HG02623 (cell line): ENCODE results near the gene ARHGEF4.
"Not testable (repeated sequence)": the region's sequence is repeated elsewhere in the genome, so short reads cannot be mapped to it uniquely, and the experiment has no call there.

Experiments
- ATAC-seq: cut with Tn5 transposase; IDR thresholded peaks from one replicate; pipeline ENCODE4 v1.9.1; 2021; ENCODE audit warnings: moderate library complexity; ENCODE audit not compliant: unreplicated experiment

Gene ARHGEF4

DNA sequence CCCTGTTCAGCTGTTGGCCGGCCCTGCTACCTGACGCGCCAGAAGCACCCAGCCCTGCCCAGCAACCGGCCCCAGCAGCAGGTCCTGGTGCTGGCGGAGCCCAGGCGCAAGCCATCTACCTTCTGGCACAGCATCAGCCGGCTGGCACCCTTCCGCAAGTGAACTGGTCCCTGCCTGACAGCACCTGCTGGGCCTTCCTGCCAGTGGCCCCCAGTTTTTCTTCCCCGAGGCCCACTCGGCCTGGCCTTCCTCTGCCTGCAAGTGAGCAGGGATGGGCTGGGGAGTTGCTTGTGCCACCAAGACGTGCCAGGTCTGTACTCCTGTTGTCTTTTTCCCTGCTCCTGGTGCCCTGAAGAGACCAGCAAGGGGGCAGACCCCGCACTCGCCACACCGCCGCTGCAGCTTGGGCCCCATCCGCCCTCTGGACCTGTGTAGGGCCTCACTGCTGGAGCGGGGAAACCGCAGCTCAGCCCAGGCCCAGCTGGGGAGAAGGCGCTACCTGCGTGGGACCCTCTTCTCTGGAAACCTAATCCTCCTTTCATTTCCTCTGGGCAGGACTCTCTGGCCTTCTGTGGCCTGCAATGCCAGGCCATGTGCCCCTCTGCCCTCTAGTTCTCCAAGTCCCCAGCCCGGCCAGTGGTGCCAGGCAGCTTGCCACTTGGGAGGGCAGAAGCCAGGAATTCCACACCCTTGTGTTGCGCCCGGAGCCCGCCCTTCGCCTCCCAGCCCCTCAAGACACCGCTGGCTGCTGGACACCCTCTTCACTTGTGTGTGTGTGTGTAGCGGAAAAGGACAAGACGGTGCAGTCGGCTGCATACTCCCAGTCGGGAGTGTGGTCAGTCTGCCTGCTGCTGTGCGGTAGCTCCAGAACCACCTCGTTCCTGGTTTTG is 209.6 kb downstream of the ARHGEF4 start:
- ATAC-seq: no peak

- no peak for ATAC-seq
Observed at GRCh38 chr2:131046918-131047652, 210.4 kb downstream of the ARHGEF4 start.

DNA sequence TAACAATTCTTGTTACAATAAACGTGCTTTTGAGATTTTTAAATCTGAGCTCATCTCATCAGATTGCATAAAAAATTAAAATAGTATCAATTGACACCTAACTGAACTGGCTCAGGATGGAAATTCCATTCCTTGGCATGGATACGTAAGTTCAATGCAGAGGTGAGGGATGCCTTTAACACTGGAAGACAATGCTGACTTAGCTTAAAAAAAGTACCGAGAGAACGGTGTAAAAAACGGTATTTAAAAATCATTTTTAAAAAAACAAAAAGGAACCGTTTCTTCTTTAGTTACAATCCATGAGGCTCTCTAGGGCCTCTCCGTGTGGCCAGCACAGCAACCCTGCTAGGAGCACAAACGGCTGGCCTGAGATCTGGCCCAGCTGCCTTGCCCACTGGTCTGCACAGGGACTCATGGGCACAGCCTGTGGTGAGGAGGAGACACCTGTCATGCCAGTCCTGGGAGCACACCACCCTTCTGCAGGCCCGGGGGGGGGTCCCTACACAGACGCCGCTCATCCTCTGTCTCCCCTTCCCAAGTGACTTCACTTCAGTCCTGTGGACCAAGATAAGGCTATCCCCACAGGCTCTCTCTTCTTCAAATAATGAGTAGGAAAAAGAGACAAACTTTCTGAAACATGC is 211.3 kb downstream of the ARHGEF4 start:
- no peak for ATAC-seq

DNA sequence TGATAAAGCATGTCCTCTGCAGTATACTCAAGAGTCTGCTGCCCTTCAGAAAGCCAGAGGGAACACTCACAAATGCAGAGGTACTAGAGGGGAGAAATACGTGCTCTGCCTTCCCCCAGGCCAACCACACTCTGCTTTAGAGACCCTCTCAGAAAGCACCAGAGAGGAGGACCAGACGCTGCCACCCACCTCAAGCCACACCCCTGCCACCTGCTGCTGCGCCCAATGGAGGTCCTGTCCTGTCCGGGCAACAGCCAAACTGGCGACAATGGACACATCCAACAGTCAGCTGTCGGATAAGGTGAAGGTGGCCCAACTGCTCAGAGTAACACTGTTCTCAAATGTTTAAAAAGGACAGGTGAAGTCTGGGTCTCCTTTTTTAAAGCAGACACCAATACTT is 211.9 kb downstream of the ARHGEF4 start:
- ATAC-seq: no peak

DNA sequence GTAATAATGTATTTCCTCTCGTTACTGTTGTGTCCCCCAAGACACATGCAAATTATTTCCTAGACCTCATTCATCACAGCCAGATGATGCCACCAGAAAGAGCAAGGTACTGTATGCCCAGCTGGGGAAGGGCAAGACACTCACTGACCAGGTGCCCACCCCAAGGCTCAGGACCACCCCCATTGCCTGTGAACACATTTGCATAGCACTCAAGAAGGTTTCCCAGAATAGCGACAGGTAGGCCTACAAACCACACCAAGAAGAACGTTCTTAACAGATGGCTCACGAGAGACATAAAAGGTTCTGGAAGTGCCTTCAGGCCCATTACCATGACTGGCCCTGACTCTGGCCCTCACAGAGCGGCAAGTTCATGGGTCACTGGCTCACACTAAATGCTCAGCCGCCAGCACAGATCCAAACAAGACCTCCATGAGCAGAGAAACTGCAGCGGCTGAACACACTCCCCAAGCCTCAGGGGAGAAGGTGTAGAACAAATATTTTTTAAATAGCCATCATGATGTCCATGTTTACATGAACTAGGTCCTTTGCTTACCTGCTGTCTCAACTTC is 212.5 kb downstream of the ARHGEF4 start:
- no peak for ATAC-seq

DNA sequence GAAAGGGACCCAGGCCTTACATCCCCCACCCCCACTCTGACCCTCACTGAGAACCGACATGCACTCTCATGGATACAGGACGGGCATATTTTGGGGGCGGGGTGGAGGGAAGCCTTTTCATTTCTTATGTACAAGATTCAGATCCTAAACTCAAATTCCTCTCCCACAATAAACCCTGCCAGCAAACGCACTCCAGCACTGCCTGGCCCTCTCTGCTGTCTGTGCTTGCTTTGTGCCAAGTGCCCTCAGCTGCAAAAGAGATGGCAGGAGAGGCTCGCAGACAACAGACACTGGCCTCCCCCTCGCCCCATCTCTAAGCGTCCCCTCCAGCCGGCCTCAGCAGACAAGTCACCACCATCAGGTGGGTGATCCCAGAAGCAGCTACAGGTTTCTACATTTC is 214.2 kb downstream of the ARHGEF4 start:
- no peak for ATAC-seq

GRCh38 chr2:131052741-131053263 is 216.1 kb downstream of the ARHGEF4 start:
- ATAC-seq: no peak

- no peak for ATAC-seq
Observed at GRCh38 chr2:131054488-131054887, 217.8 kb downstream of the ARHGEF4 start.

DNA sequence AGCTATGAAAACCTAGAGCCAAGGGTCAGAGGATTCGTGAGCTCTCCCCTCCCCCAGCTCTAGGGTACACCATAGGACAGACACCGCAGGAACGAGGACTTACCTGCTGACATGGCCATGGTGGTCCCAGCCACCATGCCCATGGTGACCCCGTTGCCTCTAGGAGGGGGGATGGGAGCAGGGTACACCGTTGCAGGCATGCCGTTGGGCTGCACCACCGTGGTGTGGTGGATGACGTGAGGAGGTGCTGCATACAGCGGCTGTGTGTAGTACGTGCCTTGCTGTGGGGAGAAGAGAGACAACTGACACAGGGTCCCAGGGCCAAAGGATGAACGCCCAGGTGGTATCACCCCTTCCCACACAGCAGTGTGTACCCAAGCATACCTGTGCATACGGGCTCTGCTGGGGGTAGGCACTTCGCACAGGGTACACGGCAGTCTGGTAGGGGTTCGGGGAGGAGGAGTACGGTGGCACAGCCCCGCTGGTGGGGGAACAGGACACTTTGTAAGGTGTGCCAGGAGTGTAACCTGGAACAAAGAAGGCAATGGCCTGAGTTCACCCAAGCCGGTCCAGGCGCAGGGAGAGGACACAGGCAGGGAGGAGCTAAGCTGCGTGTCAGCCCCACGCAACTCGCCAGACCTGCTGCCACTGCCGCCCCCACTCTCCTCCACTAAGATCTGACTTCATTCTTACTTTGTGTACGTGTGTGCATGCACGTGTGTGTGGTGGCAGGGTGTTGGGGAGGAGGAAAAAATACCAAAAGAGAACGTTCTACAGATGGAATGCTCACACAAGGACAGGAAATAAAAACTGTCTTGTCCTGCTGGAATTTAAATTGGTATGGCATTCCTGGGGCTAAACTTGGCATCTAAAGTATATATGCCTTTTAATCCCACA is 218.7 kb downstream of the ARHGEF4 start:
- no peak for ATAC-seq

DNA sequence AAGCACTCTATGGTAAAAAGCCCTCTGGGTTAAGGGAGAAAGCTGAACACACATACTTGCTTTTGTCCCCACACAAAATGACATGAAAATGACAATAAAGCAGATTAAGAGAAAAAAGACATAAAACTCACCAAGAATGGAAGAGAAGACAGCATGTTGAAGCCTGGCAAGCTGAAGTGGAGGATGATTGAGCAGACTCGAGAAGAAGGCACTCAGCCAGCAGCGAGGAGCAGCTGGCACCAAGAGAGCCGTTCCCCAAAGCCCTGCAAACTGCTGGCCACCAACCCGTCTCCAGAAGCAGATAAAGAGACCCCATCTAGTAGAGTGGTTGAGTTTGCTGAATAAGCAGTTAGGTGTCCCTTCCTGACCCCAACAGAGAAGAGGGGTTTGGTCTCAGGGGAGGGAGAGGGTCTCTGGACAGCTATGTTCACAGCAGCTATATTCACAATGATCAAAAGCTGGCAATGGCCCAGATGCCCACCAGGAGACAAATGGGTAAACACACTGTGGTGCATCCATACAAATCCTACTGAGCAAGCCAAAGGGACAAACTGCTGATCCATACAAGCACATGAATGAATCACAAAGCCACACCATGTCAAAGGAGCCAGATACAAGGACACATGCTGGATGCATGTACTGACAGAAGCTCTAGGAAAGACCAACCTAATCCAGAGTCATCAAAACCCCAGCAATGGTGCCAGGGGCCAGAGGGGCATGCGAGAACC is 219.7 kb downstream of the ARHGEF4 start:
- ATAC-seq: no peak

DNA sequence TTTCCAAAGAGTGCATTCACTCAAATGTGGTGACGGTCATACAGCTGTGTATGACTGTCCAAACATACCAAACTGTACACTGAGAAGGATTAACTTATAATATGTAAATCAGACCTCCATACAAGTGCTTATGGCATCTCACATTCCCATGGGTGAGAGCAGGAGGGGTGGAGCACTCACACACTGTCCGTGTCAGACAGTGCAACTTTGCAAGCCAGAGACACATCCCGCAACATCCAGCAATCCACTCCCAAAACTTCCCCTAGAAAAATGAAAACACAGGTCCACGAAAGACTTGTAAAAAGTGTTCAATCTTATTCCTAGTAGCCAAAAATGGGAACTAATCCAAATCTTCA is 220.2 kb downstream of the ARHGEF4 start:
- no peak for ATAC-seq

- no peak for ATAC-seq
Observed at GRCh38 chr2:131058214-131058843, 221.6 kb downstream of the ARHGEF4 start.

GRCh38 chr2:131058920-131059319 is 222.2 kb downstream of the ARHGEF4 start:
- no peak for ATAC-seq

GRCh38 chr2:131063501-131064283 is 227.0 kb downstream of the ARHGEF4 start:
- ATAC-seq: no peak

DNA sequence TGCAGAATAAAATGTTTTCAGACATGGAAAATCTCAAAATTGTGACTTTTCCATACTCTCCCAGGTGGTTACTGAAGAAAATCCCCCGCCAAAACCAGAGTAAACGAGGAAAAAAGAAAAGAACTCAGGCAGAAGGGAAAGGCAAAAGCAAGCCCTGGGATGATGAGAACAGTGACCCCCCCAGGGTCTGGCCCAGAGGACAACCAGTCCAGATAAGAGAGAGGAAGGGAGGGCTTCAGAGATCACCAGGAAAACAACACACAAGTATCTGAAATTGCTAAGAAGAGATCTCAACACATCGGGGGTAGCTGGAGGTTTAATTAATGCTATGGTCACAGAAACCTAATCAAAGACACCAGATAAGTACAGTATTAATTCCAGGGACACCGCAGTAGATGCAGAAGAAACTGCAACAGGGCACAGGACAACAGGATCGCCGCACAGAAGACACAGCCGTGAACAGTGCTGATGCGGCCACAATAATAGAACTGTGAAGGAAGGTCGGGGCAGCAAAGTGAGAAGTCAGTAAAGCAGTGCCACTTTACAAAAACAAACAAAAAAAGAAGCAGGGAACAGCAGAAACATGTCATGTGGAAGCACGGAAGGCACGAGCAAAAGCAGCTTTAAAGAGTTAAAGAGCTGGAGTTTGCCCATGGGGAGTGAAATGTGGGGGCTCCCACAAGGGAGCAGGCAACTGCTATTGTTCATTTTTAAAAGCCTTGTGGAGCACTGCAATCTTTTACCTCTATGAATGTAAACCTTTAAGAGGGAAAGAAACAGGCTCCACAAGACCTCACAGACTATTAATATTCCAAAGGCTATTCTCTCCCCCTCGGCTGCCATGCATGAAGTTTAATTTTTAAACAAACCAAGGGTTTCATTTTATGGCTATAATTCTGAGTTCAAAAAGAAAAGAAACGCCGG is 228.1 kb downstream of the ARHGEF4 start:
- no peak for ATAC-seq

DNA sequence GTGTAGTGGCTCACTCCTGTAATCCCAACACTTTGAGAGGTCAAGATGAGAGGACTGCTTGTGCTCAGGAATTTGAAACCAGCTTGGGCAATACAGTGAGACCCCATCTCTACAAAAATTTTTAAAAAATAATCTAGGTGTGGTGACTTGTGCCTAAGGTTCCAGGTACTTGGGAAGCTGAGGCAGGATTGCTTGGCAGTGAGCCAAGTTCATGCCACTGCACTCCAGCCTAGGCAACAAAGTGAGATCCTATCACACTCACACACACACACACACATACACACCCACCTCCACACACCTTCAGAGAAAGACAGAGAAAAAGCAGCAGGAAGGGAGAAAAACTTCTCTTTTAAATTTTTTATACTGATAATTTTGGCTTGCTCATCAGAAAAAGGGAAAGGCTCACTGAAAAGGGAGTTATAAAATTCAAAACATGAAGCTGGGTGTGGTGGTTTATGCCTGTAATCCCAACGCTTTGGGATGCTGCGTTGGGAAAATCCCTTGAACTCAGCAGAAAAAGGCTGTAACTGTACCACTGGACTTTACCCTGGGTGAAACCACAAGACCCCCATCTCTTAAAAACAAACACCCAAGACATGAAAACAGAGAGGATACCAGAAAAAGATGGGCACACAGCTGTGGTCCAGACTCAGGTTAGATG is 230.9 kb downstream of the ARHGEF4 start:
- ATAC-seq: no peak

- not testable (repeated sequence) for ATAC-seq
Observed at GRCh38 chr2:131068172-131068571, 231.5 kb downstream of the ARHGEF4 start.
